Hematopoietic multipotent progenitor cell treated with erythropoietin and hydrocortisone succinate and interleukin-3 and kit ligand, for 4 days (in vitro differentiated cells): Measurements from ENCODE around the gene OR52I2.
A peak's percentile ranks its signal among the peaks of the same experiment; 100 is the strongest.

Source experiments
- DNase-seq: peaks from one replicate; pipeline ENCODE4 v3.0.0-alpha.2; 2015

The OR52I2 gene

DNA sequence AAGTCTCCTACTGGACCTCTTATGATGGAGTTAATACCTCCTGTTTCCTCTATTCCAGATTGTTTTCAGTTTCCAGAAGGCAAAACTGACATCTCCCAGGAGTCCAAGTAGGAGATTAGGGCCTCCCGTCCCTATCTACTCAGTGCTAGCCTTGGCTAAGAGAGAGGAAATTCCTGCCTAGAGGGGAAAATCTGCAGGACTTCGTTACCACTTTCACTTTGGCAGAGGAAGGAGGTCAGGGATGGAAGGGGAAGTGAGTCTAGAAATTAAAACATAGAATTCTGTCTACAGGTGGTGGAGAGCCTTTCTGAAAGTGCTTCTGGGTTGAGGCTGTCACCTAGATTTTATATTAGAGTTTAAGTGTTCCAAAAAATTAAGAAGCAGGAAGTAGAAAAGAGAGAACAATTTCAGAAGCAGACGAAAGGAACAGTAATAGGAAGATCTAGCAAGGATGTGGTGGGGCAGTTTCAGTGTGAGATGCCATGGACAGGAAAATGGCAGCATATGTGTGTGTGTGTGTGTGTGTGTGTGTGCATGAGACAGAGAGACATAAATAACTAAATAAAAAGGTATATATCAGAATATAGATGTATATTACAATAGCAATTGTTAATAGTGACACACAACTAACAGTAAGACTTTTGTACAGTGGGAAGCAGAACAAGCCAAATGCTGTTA is 28.9 kb downstream of the OR52I2 start:
- peak; percentile 18 for DNase-seq

DNA sequence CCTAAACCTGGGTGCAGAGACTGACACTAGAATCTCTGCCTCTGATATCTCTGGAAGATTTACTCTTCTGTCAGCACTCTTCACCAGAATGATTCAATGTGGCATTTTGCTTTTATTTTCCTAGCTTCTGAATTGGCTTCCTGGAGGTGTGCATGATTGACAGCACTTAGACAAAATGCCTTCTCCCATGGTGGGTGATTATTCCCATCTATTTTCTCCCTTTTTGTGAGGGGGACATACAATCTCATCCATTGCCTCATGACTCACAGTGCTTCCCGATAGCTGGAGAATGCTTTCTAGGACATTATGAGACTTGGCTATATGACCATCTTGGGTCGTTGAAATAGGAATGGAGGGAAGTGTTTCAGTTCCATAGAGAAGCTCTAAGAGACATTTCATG is 30.4 kb downstream of the OR52I2 start:
- no peak for DNase-seq

DNA sequence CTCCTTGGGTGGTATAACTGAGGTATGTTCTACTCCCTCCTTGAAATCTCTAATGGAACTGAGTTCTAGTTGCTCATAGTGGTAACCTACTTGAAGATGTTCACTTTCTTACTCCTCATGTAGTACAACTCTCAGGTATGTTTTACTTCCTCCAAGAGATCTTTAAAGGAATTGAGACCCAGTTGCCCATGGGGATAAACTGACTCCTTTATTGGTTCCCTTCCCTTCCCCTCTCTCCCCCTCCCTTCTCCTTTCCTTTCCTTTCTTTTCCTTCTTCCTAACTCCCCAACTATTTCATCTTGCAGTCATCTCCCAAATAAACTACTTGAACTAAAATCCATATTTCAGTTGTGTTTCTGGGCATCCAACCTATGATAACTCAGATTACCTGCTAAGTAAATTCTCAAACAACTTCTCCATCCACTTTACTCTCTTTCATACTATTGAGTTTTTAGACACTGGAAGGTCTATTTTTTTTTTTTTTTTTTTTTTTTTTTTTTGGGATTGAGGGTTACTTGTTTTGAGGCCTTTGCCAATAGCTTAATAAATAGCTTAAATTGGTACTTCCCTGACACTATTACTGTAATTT is 34.4 kb downstream of the OR52I2 start:
- DNase-seq = no peak

DNA sequence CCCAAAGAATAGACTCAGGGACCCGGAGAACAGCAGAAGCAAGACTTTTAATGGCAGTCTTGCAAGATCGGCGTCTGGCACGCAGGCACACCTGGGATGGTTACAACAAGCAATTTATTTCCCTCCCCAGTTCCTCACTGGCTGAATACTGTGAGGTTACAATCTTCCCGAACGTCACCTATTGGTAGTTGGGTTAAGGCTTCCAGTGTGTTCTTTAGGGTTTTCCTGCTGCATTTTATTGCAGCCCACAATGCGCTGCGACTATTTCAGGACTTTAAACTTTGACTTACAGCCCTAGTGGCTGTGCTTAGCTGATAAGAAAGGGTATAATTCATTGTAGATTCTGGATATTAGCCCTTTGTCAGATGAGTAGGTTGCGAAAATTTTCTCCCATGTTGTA is 38.0 kb downstream of the OR52I2 start:
- DNase-seq = no peak

DNA sequence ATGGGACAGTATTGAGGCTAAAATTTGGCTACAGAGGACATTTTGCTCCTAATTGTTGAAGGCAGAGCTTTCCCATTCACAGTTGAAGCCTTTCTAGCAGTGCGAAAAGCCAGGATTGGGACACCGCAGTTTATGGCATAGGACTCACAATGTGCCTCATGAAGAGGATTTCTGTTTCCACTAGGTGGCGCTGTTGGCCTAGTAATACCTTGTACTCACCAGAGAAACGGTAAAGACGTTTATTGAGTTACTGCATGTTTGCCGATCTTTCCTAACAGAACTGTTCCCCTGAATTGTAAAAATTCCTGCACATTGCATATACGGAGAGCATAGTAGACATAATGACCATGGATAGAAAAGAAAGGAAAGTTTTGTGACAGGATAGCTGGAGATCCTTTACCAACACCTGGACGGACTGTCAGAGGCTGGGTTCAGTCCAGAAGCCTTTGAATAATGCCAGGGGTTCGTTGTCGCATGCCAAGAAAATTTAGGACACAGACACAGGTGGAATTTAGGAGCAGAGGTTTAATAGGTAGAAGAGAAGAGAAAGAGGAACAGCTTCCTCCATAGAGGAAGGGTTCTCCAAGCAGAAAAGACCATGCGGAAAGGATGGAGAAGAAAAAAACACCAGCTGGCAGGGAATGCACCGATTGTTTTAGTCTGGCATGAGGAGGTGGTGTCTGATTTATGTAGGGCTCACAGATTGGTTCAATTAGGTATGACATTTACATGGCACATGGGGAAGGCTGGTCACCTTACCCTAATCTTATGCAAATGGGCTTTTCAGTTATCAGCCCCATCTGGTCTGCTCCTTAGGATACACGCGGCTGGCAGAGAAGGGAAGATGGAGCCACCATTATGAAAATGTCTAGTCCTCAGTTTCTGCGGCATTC is 44.9 kb downstream of the OR52I2 start:
- peak; percentile 87 for DNase-seq

DNA sequence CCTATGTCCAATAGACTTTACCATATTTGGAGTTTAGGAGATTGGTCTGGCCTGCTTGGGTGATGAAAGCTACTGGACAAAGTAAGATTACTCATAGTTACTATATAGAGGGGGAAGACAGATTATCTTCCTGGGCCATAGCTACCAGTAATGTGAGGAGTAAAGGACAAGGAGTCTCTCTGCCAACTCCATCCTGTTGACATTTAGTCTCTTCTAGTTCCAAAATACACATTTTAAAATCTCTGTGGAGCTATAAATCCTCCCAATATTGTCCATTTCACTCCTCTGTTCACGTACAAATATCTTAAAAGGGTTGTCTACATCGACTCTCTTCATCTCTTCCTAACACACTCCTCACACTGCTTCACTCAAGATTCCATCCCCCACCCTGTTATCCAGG is 54.6 kb downstream of the OR52I2 start:
- no peak for DNase-seq

DNA sequence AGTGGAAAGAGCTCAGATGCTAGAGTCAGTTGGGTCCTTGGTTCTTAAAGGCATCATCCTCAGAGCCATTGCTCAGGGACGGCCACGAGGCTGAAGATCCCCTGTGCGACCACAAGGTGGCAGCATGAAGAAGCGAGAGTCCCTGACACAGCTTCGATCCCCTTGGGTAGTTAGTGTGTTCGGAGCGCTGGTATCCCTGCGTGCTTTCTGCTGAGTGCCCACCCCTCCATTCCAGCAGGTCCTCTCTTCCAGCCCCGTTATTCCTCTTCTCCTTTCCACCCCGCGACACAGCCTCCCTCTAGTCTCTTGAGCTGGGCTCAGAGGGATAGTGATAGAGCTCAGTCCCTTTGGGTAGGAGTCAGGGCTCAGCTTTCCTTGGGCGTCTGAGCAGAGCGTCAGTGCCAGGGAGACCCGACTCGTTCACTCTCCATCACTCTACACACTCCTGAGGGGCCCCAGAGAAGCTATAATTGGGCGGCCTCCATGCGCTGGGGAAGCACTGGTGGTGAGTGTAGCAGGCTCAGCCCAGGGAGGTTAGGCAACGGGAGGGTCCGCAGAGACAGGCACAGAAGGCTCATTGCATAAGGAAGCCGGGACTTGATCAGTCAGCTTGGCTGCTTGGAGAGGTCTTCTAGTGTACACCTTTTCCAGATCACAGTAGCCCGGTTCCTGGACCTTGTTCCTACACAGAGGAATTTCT is 55.6 kb downstream of the OR52I2 start, which contains the start of gene OR51D1:
Gene OR51D1 (plus strand): TSS at position 516 of the 700 bp plus-strand sequence. CDS start 2,314 bp downstream, outside the sequence.
- peak; percentile 85 for DNase-seq

DNA sequence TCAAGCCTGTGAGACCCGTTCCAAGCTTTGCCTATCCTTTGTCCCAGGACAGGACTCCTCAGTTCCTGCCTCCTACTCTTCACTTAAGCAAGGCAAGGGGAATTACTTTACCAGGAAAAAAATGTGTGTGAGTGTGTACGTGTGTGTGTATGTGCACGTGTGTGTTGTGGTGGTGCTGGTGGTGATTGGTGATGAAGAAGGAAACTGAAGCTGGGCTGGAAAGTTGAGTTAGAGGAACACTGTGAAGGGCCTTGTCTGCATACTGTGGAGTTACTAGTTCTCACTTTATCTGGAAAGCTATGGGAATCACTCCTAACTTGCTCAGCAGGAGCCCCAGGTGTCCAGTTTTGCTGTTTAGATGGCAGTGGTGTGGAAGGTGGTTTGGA is 56.1 kb downstream of the OR52I2 start:
- no peak for DNase-seq

DNA sequence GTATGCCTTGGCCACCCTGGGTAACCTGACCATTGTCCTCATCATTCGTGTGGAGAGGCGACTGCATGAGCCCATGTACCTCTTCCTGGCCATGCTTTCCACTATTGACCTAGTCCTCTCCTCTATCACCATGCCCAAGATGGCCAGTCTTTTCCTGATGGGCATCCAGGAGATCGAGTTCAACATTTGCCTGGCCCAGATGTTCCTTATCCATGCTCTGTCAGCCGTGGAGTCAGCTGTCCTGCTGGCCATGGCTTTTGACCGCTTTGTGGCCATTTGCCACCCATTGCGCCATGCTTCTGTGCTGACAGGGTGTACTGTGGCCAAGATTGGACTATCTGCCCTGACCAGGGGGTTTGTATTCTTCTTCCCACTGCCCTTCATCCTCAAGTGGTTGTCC is 58.4 kb downstream of the OR52I2 start:
- no peak for DNase-seq

DNA sequence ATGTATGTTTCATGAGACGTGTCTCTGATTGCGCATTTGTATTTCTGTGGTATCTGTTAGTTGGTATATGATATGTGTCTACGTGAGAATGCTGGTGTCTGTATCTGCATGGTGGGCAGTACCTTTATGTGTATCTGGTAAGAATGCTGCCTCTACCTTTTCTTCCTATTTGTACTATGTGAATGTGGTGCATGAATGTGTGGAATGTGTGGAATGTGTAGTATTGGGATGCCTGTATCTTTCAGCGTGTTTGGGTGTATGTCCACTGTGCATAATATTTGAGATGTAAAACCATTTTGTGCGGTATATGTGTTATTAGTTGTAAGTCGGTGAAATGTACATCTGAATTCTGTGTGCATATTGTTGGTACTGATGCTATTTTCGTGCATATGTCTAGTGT is 60.0 kb downstream of the OR52I2 start:
- no peak for DNase-seq

DNA sequence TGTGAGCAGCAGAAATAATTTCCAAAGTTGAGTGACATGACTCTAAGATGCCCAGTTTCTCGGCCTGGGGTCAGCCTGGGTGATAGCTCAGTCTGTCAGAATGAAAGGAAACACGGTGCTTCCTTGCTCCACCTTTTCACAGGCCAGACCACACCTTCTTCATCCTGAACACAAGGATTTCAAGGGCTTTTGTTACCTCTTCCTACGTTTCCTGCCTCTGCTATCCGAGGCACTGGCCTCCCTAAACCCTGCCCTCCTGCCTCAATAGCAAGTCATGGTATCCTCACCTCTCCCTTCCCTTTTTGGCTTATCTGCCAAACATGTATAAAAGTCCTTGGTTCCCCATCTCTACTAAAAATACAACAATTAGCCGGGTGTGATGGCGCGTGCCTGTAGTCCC is 60.5 kb downstream of the OR52I2 start:
- no peak for DNase-seq
